H9 (cell line): Measurements from ENCODE around the gene PIPOX. TPM values are rescaled to one million over a fixed set of nuclear protein-coding genes. Genes with fewer than 3 reads are reported as not detected.

Experiments used
- DNase-seq: peaks from one replicate; pipeline ENCODE4 v3.0.0-alpha.2; 2017
- H2AFZ ChIP-seq: one replicate; pipeline ENCODE4 v1.6.1; 2013; ENCODE audit warnings: mild to moderate bottlenecking, low read length, control low read depth, moderate library complexity
- H2AK5ac ChIP-seq: 2 replicates; pipeline ENCODE4 v1.6.1; 2013; ENCODE audit warnings: low read length, control low read depth, mixed read lengths; ENCODE audit not compliant: insufficient read length
- H2BK120ac ChIP-seq: one replicate; pipeline ENCODE4 v1.6.1; 2013; ENCODE audit warnings: low read depth, mild to moderate bottlenecking, low read length, control low read depth, inconsistent platforms; ENCODE audit not compliant: poor library complexity, severe bottlenecking
- H2BK12ac ChIP-seq: 2 replicates; pipeline ENCODE4 v1.6.1; 2013; ENCODE audit warnings: low read length, control low read depth, mixed read lengths, low read depth; ENCODE audit not compliant: insufficient read length
- H2BK15ac ChIP-seq: 2 replicates; pipeline ENCODE4 v1.6.1; 2013; ENCODE audit warnings: low read depth, low read length, control low read depth
- H2BK20ac ChIP-seq: one replicate; pipeline ENCODE4 v1.6.1; 2013; ENCODE audit warnings: low read depth, mild to moderate bottlenecking, low read length, control low read depth, inconsistent platforms; ENCODE audit not compliant: poor library complexity, severe bottlenecking
- H2BK5ac ChIP-seq: 2 replicates; pipeline ENCODE4 v1.6.1; 2013; ENCODE audit warnings: low read length, control low read depth, mixed read lengths; ENCODE audit not compliant: insufficient read length
- H3K14ac ChIP-seq: 2 replicates; pipeline ENCODE4 v1.6.1; 2013; ENCODE audit warnings: low read length, control low read depth; ENCODE audit not compliant: insufficient read depth
- H3K18ac ChIP-seq: 2 replicates; pipeline ENCODE4 v1.6.1; 2013; ENCODE audit warnings: low read depth, mild to moderate bottlenecking, mixed read lengths, low read length, control low read depth; ENCODE audit not compliant: insufficient read length
- H3K23ac ChIP-seq: 2 replicates; pipeline ENCODE4 v1.6.1; 2013; ENCODE audit warnings: low read length, control low read depth, mixed read lengths, low read depth; ENCODE audit not compliant: insufficient read length
- H3K23me2 ChIP-seq: 2 replicates; pipeline ENCODE4 v1.6.1; 2013; ENCODE audit warnings: low read depth, mild to moderate bottlenecking, mixed read lengths, low read length, control low read depth; ENCODE audit not compliant: insufficient read length, poor library complexity, severe bottlenecking
- H3K27ac ChIP-seq: 2 replicates; pipeline ENCODE4 v1.5.1; 2013; ENCODE audit warnings: low read length, control low read depth, mixed read lengths, low read depth; ENCODE audit not compliant: insufficient read length
- H3K27me3 ChIP-seq: 2 replicates; pipeline ENCODE4 v1.6.1; 2013; ENCODE audit warnings: low read length, control low read depth, inconsistent platforms; ENCODE audit not compliant: insufficient read depth
- H3K4ac ChIP-seq: 2 replicates; pipeline ENCODE4 v1.6.1; 2013; ENCODE audit warnings: low read depth, mild to moderate bottlenecking, control low read depth, inconsistent platforms, low read length, moderate library complexity
- H3K4me1 ChIP-seq: 2 replicates; pipeline ENCODE4 v1.6.1; 2013; ENCODE audit warnings: low read length, control low read depth, inconsistent platforms; ENCODE audit not compliant: insufficient read depth
- H3K4me2 ChIP-seq: 2 replicates; pipeline ENCODE4 v1.6.1; 2013; ENCODE audit warnings: low read length, control low read depth, mixed read lengths; ENCODE audit not compliant: insufficient read length, insufficient read depth
- H3K56ac ChIP-seq: 2 replicates; pipeline ENCODE4 v1.6.1; 2013; ENCODE audit warnings: low read depth, mild to moderate bottlenecking, mixed read lengths, low read length, control low read depth; ENCODE audit not compliant: insufficient read length
- H3K79me1 ChIP-seq: 2 replicates; pipeline ENCODE4 v1.6.1; 2013; ENCODE audit warnings: low read depth, mild to moderate bottlenecking, moderate library complexity, low read length, control low read depth, inconsistent platforms; ENCODE audit not compliant: insufficient read depth, poor library complexity, severe bottlenecking
- H3K79me2 ChIP-seq: 2 replicates; pipeline ENCODE4 v1.6.1; 2013; ENCODE audit warnings: low read length, control low read depth, inconsistent platforms; ENCODE audit not compliant: insufficient read depth
- H3K9ac ChIP-seq: 2 replicates; pipeline ENCODE4 v1.6.1; 2013; ENCODE audit warnings: low read length, control low read depth, mixed read lengths; ENCODE audit not compliant: insufficient read length; ENCODE audit errors: extremely low read depth
- H3K9me3 ChIP-seq: one replicate; pipeline ENCODE4 v1.6.1; 2013; ENCODE audit warnings: low read depth, low read length, inconsistent platforms; ENCODE audit not compliant: control insufficient read depth
- H3T11ph ChIP-seq: one replicate; pipeline ENCODE4 v1.6.1; 2013; ENCODE audit warnings: mild to moderate bottlenecking, low read length, control low read depth, inconsistent platforms
- H4K20me1 ChIP-seq: one replicate; pipeline ENCODE4 v1.6.1; 2013; ENCODE audit not compliant: control insufficient read depth, insufficient read length, insufficient read depth
- H4K5ac ChIP-seq: 2 replicates; pipeline ENCODE4 v1.6.1; 2013; ENCODE audit warnings: low read depth, mild to moderate bottlenecking, mixed read lengths, low read length, control low read depth; ENCODE audit not compliant: insufficient read length
- H4K8ac ChIP-seq: replicated peaks from 2 replicates; pipeline ENCODE4 v1.6.1; 2013; ENCODE audit warnings: low read length, control low read depth, mixed read lengths, low read depth; ENCODE audit not compliant: insufficient read length
- H4K91ac ChIP-seq: 2 replicates; pipeline ENCODE4 v1.6.1; 2013; ENCODE audit warnings: low read depth, mild to moderate bottlenecking, moderate library complexity, mixed read lengths, low read length, control low read depth; ENCODE audit not compliant: insufficient read length
- H3K27ac Mint-ChIP-seq, 3 experiments: 2 replicates in 2 of 3; 3 replicates in 1 of 3; pipeline ENCODE4 v1.8.0; 2020 to 2021; ENCODE audit warnings: mixed read lengths in 3 of 3, mild to moderate bottlenecking in 1 of 3, moderate library complexity in 1 of 3
- H3K27me3 Mint-ChIP-seq: 2 replicates; pipeline ENCODE4 v1.8.0; 2021; ENCODE audit warnings: low read depth, mild to moderate bottlenecking, moderate library complexity, mixed read lengths
- H3K36me3 Mint-ChIP-seq, 3 experiments: 2 replicates in 2 of 3; 3 replicates in 1 of 3; pipeline ENCODE4 v1.8.0; 2020 to 2021; ENCODE audit warnings: low read depth in 3 of 3, mixed read lengths in 3 of 3; ENCODE audit not compliant: insufficient read depth in 1 of 3
- H3K4me1 Mint-ChIP-seq, 2 experiments: 2 replicates each; pipeline ENCODE4 v1.8.0; 2020; ENCODE audit warnings: mixed read lengths in 2 of 2
- H3K4me3 Mint-ChIP-seq, 2 experiments: 2 replicates in 1 of 2; 3 replicates in 1 of 2; pipeline ENCODE4 v1.8.0; 2020 to 2021; ENCODE audit warnings: mild to moderate bottlenecking in 2 of 2, mixed read lengths in 2 of 2, moderate library complexity in 1 of 2
- H3K9me3 Mint-ChIP-seq, 2 experiments: 2 replicates in 1 of 2; 3 replicates in 1 of 2; pipeline ENCODE4 v1.8.0; 2020; ENCODE audit warnings: mild to moderate bottlenecking in 2 of 2, mixed read lengths in 2 of 2, moderate library complexity in 1 of 2
- CTCF ChIP-seq: fragments of 200-600 bp; sonication (generic); conservative IDR thresholded peaks from 3 replicates; pipeline ENCODE4 v1.8.0; 2021; ENCODE audit warnings: antibody characterized with exemption, mild to moderate bottlenecking
- WGBS: extraction: QIAGEN DNeasy Blood & Tissue Kit; methylation state at CpG from one replicate; pipeline ENCODE4 v1.1.7; 2013; ENCODE audit warnings: missing lambda C conversion rate, low lambda C conversion rate, mixed read lengths; ENCODE audit not compliant: insufficient read length; ENCODE audit errors: extremely low coverage; 5-methylcytosine and 5-hydroxymethylcytosine counted together
- total RNA-seq: library from RNA; stranded (reverse); gene quantifications from 2 replicates; pipeline ENCODE4 v1.2.1, GENCODE V29; 2021

The PIPOX gene
- total RNA-seq, 1 experiment from 2014 or later = 30.1 TPM

- H2AK5ac ChIP-seq = no peak overlapping the region
- no peak overlapping the region for H3K56ac ChIP-seq
- H3K4ac ChIP-seq = no peak overlapping the region
- no peak overlapping the region for H3T11ph ChIP-seq
- H3K79me1 ChIP-seq = no peaks in the 10 kb centered on the region
- no peaks in the 10 kb centered on the region for H3K27me3 ChIP-seq
- no peak overlapping the region for H2BK5ac ChIP-seq
- H4K20me1 ChIP-seq = no peaks in the 10 kb centered on the region
- no peak overlapping the region for H4K91ac ChIP-seq
- peaks cover 13% of the 10 kb centered on the region for H3K4me1 ChIP-seq
- H2BK15ac ChIP-seq = no peak overlapping the region
- no peaks in the 10 kb centered on the region for H3K9me3 ChIP-seq
- H3K18ac ChIP-seq = no peak overlapping the region
- H2BK20ac ChIP-seq = no peak overlapping the region
- WGBS = no CpG with 5 or more reads among the region's 1 CpG
- no peak for TF ChIP-seq CTCF
- no peak overlapping the region for H3K23ac ChIP-seq
- H2BK12ac ChIP-seq = no peak overlapping the region
- Mint-ChIP-seq H3K36me3 (peaks cover 13 to 20% (median 15%) of the 10 kb centered on the region in 3 experiments), H3K4me3 (no peak overlapping the region), H3K27me3 (peaks cover 5% of the 10 kb centered on the region), H3K9me3 (peaks cover 19 to 20% of the 10 kb centered on the region in 2 experiments), H3K4me1 (peaks cover 34 to 35% of the 10 kb centered on the region in 2 experiments), H3K27ac (no peak overlapping the region)
- no peak overlapping the region for H4K8ac ChIP-seq
- DNase-seq = no peak
- H3K14ac ChIP-seq = no peak overlapping the region
- no peak overlapping the region for H3K27ac ChIP-seq
- H3K9ac ChIP-seq = no peak overlapping the region
- no peak overlapping the region for H3K4me2 ChIP-seq
- no peak overlapping the region for H2BK120ac ChIP-seq
- H3K23me2 ChIP-seq = no peaks in the 10 kb centered on the region
- no peaks in the 10 kb centered on the region for H3K79me2 ChIP-seq
- no peak overlapping the region for H4K5ac ChIP-seq
- no peak overlapping the region for H2AFZ ChIP-seq
These were observed 8.4 kb upstream of the PIPOX start for GRCh38 chr17:29034510-29034909.
